MG63 (cell line): ENCODE data around the gene ARL15. TPM values are rescaled to one million over a fixed set of nuclear protein-coding genes. Genes with fewer than 3 reads are reported as not detected.
"Not testable (repeated sequence)": the region's sequence is repeated elsewhere in the genome, so short reads cannot be mapped to it uniquely, and the experiment has no call there.

Source experiments
- DNase-seq: peaks from one replicate; pipeline ENCODE4 v3.0.0-alpha.2; 2020
- H3K27me3 ChIP-seq: fragments of 250-450 bp; sonication (Bioruptor Pico); 2 replicates; pipeline ENCODE4 v1.5.1; 2020; ENCODE audit warnings: mild to moderate bottlenecking, moderate library complexity
- H3K36me3 ChIP-seq: fragments of 250-450 bp; sonication (Bioruptor Pico); 2 replicates; pipeline ENCODE4 v1.5.1; 2020; ENCODE audit warnings: mild to moderate bottlenecking, moderate library complexity
- H3K4me3 ChIP-seq: fragments of 250-450 bp; sonication (Bioruptor Pico); 2 replicates; pipeline ENCODE4 v1.5.1; 2020; ENCODE audit warnings: mild to moderate bottlenecking, moderate library complexity
- H3K9me3 ChIP-seq: fragments of 250-450 bp; sonication (Bioruptor Pico); 2 replicates; pipeline ENCODE4 v1.5.1; 2020; ENCODE audit warnings: mild to moderate bottlenecking, moderate library complexity
- total RNA-seq: library from RNA; depleted of rRNA; stranded (reverse); fragments of >200 nt; shearing (Covaris generic); gene quantifications from 2 replicates; pipeline ENCODE4 v1.2.3, GENCODE V29; 2014; ENCODE audit warnings: low replicate concordance

ARL15 gene
- total RNA-seq, 1 experiment from 2014 or later, result 5.8 TPM

- Histone ChIP-seq H3K4me3 (no peak overlapping the region), H3K27me3 (no peaks in the 10 kb centered on the region), H3K9me3 (no peaks in the 10 kb centered on the region), H3K36me3 (no peaks in the 10 kb centered on the region)
- no peak for DNase-seq
Measured at GRCh38 chr5:53987101-53987500, 323.3 kb downstream of the ARL15 start.

DNA sequence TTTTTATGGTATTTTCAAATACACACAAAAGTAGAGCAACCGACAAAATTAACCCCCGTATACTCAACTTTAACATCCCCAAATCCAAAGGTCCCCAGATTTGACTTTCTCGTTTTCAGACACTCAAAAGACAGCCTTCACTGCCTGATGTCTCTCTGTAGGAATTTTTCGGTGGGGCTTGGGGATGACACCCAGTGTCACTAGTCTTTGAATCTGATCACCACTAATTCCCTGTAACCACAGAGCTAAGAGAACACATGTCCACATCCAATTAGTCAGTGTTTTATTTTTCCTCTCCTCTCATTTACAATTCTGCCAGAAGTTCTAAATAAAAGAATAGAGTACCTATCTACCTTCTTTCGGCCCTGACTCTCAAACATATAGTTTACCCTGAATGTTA, 324.6 kb downstream of the ARL15 start:
- no peak for DNase-seq
- H3K27me3 ChIP-seq, result no peaks in the 10 kb centered on the region
- no peak overlapping the region for H3K4me3 ChIP-seq
- no peaks in the 10 kb centered on the region for H3K36me3 ChIP-seq
- no peaks in the 10 kb centered on the region for H3K9me3 ChIP-seq

DNA sequence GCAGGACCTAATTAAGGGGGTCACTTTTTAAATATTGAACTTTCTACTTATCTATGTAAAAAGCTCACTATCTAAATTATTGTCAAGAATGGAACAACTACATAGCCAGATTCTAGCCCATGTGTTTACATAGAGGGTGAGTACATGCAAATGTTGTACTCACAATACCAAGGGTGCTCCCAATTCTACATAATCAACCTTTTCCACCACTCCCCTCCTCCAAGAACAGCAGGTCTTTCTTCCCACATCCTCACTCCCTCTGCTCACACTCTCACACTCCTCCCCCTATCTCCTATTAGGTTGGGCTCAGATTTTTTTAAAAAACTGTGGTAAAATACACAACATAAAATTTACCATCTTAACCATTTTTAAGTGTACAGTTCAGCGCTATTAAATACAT, 325.4 kb downstream of the ARL15 start:
- Histone ChIP-seq H3K27me3 (no peaks in the 10 kb centered on the region), H3K4me3 (no peak overlapping the region), H3K9me3 (peaks cover 3% of the 10 kb centered on the region; the same call in 1 of the 2 replicates), H3K36me3 (no peaks in the 10 kb centered on the region)
- DNase-seq, result no peak

DNA sequence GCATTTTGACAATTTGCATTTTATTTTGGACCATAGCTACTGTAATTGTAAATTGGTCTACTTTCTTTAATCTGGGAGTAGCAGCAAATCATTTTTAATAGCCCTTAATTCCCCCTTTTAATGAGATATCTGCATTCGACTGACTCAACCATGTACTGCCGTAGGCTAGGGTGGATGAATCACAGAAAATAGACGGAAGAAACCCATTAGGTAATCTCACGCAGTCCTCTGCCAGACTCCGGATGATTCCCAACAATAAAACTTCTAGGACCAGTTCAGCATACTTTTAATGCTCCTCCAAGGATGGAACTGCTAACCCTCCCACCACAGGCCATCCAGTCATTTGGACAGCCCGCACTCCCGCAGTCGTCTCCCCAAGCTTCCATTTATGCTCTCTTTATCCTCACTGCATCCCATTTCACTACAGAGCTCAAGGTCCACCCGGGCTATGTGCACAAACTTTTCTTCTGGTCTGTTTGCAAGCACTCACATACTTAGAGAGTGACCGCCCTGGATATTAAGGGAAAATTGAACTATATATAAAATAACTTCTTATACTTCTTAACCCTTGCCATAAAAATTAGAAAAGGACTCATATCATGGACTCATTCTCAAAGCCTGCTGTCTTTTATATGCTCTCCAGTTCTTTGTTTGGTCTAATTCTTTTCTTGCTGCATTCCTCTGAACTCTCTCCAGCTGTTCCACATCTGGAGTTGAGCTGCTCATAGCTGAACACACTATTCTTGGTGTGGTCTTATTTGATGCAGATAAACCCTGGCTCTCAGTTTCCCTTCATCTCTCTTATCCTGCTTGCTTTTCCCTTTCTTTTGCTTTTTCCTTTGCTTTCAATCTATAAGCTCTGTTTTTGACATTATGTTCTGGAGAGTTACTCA, 326.6 kb downstream of the ARL15 start:
- Histone ChIP-seq H3K27me3 (no peaks in the 10 kb centered on the region), H3K36me3 (no peaks in the 10 kb centered on the region), H3K9me3 (peaks cover 4% of the 10 kb centered on the region; the same call in 1 of the 2 replicates), H3K4me3 (no peak overlapping the region)
- peak; percentile 31 for DNase-seq

DNA sequence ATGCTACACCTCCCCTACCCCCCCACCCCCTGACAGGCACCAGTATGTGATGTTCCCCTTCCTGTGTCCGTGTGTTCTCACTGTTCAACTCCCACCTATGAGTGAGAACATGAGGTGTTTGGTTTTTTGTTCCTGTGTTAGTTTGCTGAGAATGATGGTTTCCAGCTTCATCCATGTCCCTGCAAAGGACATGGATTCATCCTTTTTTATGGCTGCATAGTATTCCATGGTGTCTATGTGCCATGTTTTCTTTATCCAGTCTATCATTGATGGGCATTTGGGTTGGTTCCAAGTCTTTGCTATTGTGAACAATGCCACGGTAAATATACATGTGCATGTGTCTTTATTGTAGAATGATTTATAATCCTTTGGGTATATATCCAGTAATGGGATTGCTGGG, 328.1 kb downstream of the ARL15 start:
- not testable (repeated sequence) for H3K9me3 ChIP-seq, H3K4me3 ChIP-seq, DNase-seq, H3K27me3 ChIP-seq, H3K36me3 ChIP-seq

DNA sequence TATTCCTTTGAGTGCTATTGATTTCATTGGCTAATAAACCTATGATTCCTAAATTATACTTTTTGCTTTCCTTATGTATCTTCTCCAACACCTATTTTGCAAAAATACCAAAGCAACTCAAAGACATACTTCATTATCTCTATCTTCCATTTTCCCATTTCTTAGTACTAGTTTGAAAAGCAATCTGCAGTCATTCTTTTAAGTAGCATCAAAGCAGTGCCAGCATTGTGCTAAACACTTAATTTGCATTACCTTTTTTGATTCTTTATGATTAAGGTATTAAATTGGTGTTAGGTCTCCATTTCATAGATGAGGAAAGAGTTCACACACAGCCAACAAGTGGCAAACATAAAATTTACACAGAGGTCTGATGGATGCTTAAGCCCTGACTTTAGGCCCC, 330.3 kb downstream of the ARL15 start:
- H3K36me3 ChIP-seq, result no peaks in the 10 kb centered on the region

GRCh38 chr5:53974021-53974420, 336.4 kb downstream of the ARL15 start:
- Histone ChIP-seq H3K36me3 (no peaks in the 10 kb centered on the region), H3K4me3 (no peak overlapping the region), H3K27me3 (no peaks in the 10 kb centered on the region), H3K9me3 (no peaks in the 10 kb centered on the region)
- DNase-seq, result no peak

More for the DNA sequence above, 330.3 kb downstream of the ARL15 start:
- Histone ChIP-seq H3K9me3 (peaks cover 4% of the 10 kb centered on the region; the same call in 1 of the 2 replicates), H3K4me3 (no peak overlapping the region), H3K27me3 (no peaks in the 10 kb centered on the region)
- no peak for DNase-seq

GRCh38 chr5:53972314-53972713, 338.1 kb downstream of the ARL15 start:
- H3K27me3 ChIP-seq, result no peaks in the 10 kb centered on the region
- H3K36me3 ChIP-seq, result no peaks in the 10 kb centered on the region
- H3K4me3 ChIP-seq, result no peak overlapping the region
- H3K9me3 ChIP-seq, result no peaks in the 10 kb centered on the region
- DNase-seq, result no peak

DNA sequence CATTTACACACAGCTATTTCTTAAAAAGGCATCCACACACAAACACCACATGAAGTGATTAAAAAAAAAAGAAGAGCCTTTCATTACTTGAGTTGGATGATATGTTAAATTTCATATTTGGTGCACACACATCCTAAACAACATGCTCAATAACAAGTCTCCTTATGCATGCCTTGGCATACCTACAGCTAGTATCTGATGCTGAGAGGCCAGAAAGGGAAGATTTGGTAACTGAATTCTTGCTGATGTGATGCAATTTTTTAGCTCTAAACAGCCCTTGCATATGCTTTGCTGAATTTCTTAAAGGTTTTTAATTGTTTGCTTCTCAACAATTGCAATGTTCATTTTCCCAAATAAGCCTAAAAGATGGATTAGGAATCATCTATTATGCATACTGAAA, 338.8 kb downstream of the ARL15 start:
- no peaks in the 10 kb centered on the region for H3K27me3 ChIP-seq
- no peaks in the 10 kb centered on the region for H3K9me3 ChIP-seq
- H3K4me3 ChIP-seq, result no peak overlapping the region
- DNase-seq, result no peak
- H3K36me3 ChIP-seq, result no peaks in the 10 kb centered on the region

DNA sequence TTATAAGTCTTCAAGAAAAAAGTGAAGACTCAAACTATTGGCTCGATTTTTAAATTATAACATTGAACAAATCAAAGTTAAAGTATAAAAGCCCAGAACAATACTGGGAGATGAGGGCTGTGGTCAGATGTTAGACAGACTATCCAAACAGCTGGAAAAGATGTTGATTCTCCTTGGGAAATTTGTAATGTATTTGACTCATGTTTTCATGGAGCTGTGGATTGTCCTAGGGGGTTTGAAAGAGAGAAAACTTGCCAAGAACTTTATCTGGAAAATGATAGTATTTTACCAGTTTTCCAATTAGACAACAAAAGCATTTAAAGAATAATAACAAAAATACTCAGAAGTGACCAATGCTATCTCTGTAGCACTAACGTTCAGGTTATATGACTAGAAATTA, 339.2 kb downstream of the ARL15 start:
- Histone ChIP-seq H3K9me3 (no peaks in the 10 kb centered on the region), H3K27me3 (no peaks in the 10 kb centered on the region), H3K4me3 (no peak overlapping the region), H3K36me3 (no peaks in the 10 kb centered on the region)
- DNase-seq, result no peak

GRCh38 chr5:53970475-53970874, 339.9 kb downstream of the ARL15 start:
- DNase-seq, result peak; percentile 34
- Histone ChIP-seq H3K9me3 (no peaks in the 10 kb centered on the region), H3K36me3 (no peaks in the 10 kb centered on the region), H3K27me3 (no peaks in the 10 kb centered on the region), H3K4me3 (no peak overlapping the region)

- DNase-seq, result no peak
- H3K36me3 ChIP-seq, result no peaks in the 10 kb centered on the region
- no peak overlapping the region for H3K4me3 ChIP-seq
Measured at GRCh38 chr5:53969176-53969730, 341.1 kb downstream of the ARL15 start.

DNA sequence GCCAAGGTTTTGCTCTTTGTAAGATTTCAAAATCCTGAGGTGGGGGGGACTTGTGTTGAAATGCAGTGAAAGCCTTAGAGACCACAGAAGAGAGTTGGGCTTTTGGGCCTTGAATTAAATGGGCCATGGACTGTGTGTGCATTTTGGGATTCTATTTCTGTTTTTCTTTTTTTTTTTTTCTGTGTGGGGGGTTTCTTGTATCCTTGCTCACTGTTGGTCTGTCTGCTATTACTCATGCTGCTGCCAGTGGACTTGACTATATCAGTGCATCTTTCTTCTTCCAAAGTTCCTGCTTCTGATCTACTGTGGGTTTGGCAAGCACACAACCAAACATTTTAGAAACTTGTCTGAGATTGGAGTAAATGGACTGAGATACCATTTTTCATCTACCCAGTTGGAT, 344.9 kb downstream of the ARL15 start:
- Histone ChIP-seq H3K4me3 (no peak overlapping the region), H3K36me3 (no peaks in the 10 kb centered on the region), H3K27me3 (no peaks in the 10 kb centered on the region), H3K9me3 (no peaks in the 10 kb centered on the region)
- DNase-seq, result no peak

More at GRCh38 chr5:53969176-53969730, 341.1 kb downstream of the ARL15 start:
- no peaks in the 10 kb centered on the region for H3K27me3 ChIP-seq
- H3K9me3 ChIP-seq, result no peaks in the 10 kb centered on the region

- no peaks in the 10 kb centered on the region for H3K27me3 ChIP-seq
- H3K9me3 ChIP-seq, result no peaks in the 10 kb centered on the region
- H3K36me3 ChIP-seq, result no peaks in the 10 kb centered on the region
- DNase-seq, result no peak
- H3K4me3 ChIP-seq, result no peak overlapping the region
Measured at GRCh38 chr5:53963958-53964357, 346.4 kb downstream of the ARL15 start.

- no peak for DNase-seq
Measured at GRCh38 chr5:53962306-53962705, 348.1 kb downstream of the ARL15 start.

GRCh38 chr5:53956632-53957031, 353.7 kb downstream of the ARL15 start:
- H3K36me3 ChIP-seq, result no peaks in the 10 kb centered on the region
- H3K9me3 ChIP-seq, result peaks cover 12% of the 10 kb centered on the region; the same call in 1 of the 2 replicates
- no peak for DNase-seq

More at GRCh38 chr5:53962306-53962705, 348.1 kb downstream of the ARL15 start:
- Histone ChIP-seq H3K9me3 (no peaks in the 10 kb centered on the region), H3K4me3 (no peak overlapping the region), H3K27me3 (no peaks in the 10 kb centered on the region), H3K36me3 (no peaks in the 10 kb centered on the region)

DNA sequence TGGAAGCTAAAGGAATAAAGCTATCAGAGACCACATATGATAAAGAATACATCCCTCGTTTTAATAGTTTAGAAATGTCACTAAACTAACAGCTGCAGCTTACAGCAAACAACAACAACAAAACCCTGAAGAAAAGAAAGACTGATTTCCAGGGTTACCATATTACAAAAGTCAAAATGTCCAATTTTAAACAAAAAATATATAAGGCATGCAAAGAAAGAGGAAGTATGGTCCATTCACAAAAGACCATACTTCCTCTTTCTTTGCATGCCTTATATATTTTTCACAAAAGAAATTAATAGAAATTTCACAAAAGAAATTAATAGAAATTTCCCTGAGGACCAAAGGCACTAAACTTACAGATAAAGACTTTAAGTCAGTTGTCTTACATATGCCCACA, 354.2 kb downstream of the ARL15 start:
- Histone ChIP-seq H3K9me3 (peaks cover 12% of the 10 kb centered on the region; the same call in 1 of the 2 replicates), H3K27me3 (no peaks in the 10 kb centered on the region)

More at GRCh38 chr5:53956632-53957031, 353.7 kb downstream of the ARL15 start:
- Histone ChIP-seq H3K27me3 (no peaks in the 10 kb centered on the region), H3K4me3 (no peak overlapping the region)

GRCh38 chr5:53950621-53951020, 359.8 kb downstream of the ARL15 start:
- Histone ChIP-seq H3K4me3 (no peak overlapping the region), H3K36me3 (no peaks in the 10 kb centered on the region), H3K9me3 (no peaks in the 10 kb centered on the region; the same call in 1 of the 2 replicates), H3K27me3 (no peaks in the 10 kb centered on the region)
- DNase-seq, result no peak

More for the DNA sequence above, 354.2 kb downstream of the ARL15 start:
- H3K36me3 ChIP-seq, result no peaks in the 10 kb centered on the region
- no peak for DNase-seq
- H3K4me3 ChIP-seq, result no peak overlapping the region
